GM11168 (cell line): Measurements from ENCODE around the gene PVALB.

Source experiments
- in situ Hi-C: fragments of 300-500 bp; cut with MboI; formaldehyde crosslinking; loops from one replicate; pipeline ENCODE4 v1.12.0; 2022; ENCODE audit warnings: low sequenced_read_pairs; ENCODE audit not compliant: unreplicated experiment

The PVALB gene

GRCh38 chr22:36781656-36782627 lies 34.9 kb downstream of the PVALB start:
- in situ Hi-C loops, result no loop called here

GRCh38 chr22:36778020-36778419 lies 38.8 kb downstream of the PVALB start:
- in situ Hi-C loops, result no loop called here

GRCh38 chr22:36776722-36777121 lies 40.1 kb downstream of the PVALB start:
- in situ Hi-C loops, result no loop called here

GRCh38 chr22:36775964-36776669 lies 40.7 kb downstream of the PVALB start, which contains the start of gene IFT27:
Gene IFT27 (minus strand): TSS chr22:36776119. CDS start chr22:36775707, 412 bp downstream.
- in situ Hi-C loops, result no loop called here

- in situ Hi-C loops, result no loop called here
Observed at GRCh38 chr22:36775586-36775963, 41.3 kb downstream of the PVALB start.

- in situ Hi-C loops, result no loop called here
Observed at GRCh38 chr22:36773935-36774334, 42.9 kb downstream of the PVALB start.

GRCh38 chr22:36772451-36772850 lies 44.4 kb downstream of the PVALB start:
- in situ Hi-C loops, result no loop called here

GRCh38 chr22:36771356-36772063 lies 45.3 kb downstream of the PVALB start:
- in situ Hi-C loops, result no loop called here

- in situ Hi-C loops, result no loop called here
Observed at GRCh38 chr22:36770513-36771231, 46.2 kb downstream of the PVALB start.

GRCh38 chr22:36769541-36770512 lies 47.0 kb downstream of the PVALB start:
- in situ Hi-C loops, result no loop called here

GRCh38 chr22:36768616-36769015 lies 48.2 kb downstream of the PVALB start:
- in situ Hi-C loops, result no loop called here

- in situ Hi-C loops, result no loop called here
Observed at GRCh38 chr22:36768141-36768540, 48.7 kb downstream of the PVALB start.

GRCh38 chr22:36767035-36767775 lies 49.6 kb downstream of the PVALB start:
- in situ Hi-C loops, result no loop called here

GRCh38 chr22:36765943-36766450 lies 50.8 kb downstream of the PVALB start:
- in situ Hi-C loops, result no loop called here

- in situ Hi-C loops, result no loop called here
Observed at GRCh38 chr22:36765131-36765942, 51.5 kb downstream of the PVALB start.

GRCh38 chr22:36764641-36765040 lies 52.2 kb downstream of the PVALB start:
- in situ Hi-C loops, result no loop called here

GRCh38 chr22:36764060-36764459 lies 52.8 kb downstream of the PVALB start:
- in situ Hi-C loops, result no loop called here
